ENCODE data around the gene PPP1R11. TPM values are rescaled to one million over a fixed set of nuclear protein-coding genes. Genes with fewer than 3 reads are reported as not detected.

Gene PPP1R11
- total and polyA plus RNA-seq, 9 of the 15 experiments (the other 6 are each of a cell fraction or from before 2014, with no cell fraction given): 17.8 to 94.8 (median 44.6) TPM

DNA sequence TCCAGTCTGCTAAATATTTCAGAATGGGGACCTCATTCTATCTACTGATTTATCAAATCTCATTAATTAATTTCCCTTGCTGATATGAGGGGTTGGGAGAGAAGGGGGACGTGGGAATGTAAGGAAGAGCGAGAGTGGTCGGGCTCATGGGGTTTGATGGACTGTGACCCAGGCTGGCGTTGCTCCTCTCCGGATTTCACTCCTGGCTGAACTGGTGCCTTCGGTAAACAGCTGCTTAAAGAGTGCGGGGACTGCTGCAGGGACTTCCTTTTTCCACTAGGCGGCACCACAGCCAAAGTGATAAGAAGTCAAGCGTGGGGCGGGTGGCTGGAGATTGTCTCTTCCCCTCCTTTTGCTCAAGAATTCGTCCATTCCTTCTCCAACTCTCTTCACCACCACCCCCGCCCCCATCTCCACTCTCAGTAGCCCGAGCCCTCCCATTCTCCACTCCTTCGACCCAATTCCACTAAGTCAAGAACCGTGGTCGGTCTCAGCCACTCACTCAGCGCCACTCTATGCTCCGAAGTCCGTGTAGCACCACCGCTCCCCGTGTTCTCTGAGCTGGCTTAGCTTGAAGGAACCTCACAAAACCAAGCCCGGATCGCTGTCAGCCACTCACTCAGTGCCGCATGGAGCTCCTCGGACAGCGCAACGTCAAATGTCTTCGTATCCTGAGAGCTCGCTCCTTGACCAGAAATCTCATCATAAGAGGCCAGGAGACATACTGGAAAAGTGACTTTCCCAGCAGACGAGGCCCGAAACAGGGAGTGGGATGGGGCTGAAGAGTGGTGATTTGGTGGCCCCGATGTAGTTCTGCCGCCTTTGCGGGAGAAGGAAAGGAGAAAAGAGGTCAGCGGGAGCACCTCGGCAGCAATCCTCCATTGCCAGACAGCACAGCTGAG is 36.2 kb downstream of the PPP1R11 start (continued):
- TF ChIP-seq, protein P1, sequence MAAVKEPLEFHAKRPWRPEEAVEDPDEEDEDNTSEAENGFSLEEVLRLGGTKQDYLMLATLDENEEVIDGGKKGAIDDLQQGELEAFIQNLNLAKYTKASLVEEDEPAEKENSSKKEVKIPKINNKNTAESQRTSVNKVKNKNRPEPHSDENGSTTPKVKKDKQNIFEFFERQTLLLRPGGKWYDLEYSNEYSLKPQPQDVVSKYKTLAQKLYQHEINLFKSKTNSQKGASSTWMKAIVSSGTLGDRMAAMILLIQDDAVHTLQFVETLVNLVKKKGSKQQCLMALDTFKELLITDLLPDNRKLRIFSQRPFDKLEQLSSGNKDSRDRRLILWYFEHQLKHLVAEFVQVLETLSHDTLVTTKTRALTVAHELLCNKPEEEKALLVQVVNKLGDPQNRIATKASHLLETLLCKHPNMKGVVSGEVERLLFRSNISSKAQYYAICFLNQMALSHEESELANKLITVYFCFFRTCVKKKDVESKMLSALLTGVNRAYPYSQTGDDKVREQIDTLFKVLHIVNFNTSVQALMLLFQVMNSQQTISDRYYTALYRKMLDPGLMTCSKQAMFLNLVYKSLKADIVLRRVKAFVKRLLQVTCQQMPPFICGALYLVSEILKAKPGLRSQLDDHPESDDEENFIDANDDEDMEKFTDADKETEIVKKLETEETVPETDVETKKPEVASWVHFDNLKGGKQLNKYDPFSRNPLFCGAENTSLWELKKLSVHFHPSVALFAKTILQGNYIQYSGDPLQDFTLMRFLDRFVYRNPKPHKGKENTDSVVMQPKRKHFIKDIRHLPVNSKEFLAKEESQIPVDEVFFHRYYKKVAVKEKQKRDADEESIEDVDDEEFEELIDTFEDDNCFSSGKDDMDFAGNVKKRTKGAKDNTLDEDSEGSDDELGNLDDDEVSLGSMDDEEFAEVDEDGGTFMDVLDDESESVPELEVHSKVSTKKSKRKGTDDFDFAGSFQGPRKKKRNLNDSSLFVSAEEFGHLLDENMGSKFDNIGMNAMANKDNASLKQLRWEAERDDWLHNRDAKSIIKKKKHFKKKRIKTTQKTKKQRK (IDR thresholded peaks at IDR 0.05; ENCODE audit: borderline replicate concordance, low read depth, low read length): no peak
- TF ChIP-seq, protein P2, sequence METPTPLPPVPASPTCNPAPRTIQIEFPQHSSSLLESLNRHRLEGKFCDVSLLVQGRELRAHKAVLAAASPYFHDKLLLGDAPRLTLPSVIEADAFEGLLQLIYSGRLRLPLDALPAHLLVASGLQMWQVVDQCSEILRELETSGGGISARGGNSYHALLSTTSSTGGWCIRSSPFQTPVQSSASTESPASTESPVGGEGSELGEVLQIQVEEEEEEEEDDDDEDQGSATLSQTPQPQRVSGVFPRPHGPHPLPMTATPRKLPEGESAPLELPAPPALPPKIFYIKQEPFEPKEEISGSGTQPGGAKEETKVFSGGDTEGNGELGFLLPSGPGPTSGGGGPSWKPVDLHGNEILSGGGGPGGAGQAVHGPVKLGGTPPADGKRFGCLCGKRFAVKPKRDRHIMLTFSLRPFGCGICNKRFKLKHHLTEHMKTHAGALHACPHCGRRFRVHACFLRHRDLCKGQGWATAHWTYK (CRISPR knock-in tag; IDR thresholded peaks at IDR 0.05): no peak
- no peak for TF ChIP-seq ERF (CRISPR knock-in tag; IDR thresholded peaks at IDR 0.05)
- TF ChIP-seq CHD4 (IDR thresholded peaks at IDR 0.05; ENCODE audit: insufficient read depth, insufficient replicate concordance, low read depth, low read length, poor library complexity, severe bottlenecking): no peak
- peak; percentile 89 to 92 for TF ChIP-seq RAD21 (CRISPR knock-in tag; conservative IDR thresholded peaks at IDR 0.05 in 1 of 2, IDR thresholded peaks at IDR 0.05 in 1 of 2)
- peak; percentile 45 for TF ChIP-seq CXXC5 (CRISPR knock-in tag; IDR thresholded peaks at IDR 0.05)
- TF ChIP-seq, protein P3, sequence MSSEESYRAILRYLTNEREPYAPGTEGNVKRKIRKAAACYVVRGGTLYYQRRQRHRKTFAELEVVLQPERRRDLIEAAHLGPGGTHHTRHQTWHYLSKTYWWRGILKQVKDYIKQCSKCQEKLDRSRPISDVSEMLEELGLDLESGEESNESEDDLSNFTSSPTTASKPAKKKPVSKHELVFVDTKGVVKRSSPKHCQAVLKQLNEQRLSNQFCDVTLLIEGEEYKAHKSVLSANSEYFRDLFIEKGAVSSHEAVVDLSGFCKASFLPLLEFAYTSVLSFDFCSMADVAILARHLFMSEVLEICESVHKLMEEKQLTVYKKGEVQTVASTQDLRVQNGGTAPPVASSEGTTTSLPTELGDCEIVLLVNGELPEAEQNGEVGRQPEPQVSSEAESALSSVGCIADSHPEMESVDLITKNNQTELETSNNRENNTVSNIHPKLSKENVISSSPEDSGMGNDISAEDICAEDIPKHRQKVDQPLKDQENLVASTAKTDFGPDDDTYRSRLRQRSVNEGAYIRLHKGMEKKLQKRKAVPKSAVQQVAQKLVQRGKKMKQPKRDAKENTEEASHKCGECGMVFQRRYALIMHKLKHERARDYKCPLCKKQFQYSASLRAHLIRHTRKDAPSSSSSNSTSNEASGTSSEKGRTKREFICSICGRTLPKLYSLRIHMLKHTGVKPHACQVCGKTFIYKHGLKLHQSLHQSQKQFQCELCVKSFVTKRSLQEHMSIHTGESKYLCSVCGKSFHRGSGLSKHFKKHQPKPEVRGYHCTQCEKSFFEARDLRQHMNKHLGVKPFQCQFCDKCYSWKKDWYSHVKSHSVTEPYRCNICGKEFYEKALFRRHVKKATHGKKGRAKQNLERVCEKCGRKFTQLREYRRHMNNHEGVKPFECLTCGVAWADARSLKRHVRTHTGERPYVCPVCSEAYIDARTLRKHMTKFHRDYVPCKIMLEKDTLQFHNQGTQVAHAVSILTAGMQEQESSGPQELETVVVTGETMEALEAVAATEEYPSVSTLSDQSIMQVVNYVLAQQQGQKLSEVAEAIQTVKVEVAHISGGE (CRISPR knock-in tag; IDR thresholded peaks at IDR 0.05): no peak
- TF ChIP-seq, protein P4, sequence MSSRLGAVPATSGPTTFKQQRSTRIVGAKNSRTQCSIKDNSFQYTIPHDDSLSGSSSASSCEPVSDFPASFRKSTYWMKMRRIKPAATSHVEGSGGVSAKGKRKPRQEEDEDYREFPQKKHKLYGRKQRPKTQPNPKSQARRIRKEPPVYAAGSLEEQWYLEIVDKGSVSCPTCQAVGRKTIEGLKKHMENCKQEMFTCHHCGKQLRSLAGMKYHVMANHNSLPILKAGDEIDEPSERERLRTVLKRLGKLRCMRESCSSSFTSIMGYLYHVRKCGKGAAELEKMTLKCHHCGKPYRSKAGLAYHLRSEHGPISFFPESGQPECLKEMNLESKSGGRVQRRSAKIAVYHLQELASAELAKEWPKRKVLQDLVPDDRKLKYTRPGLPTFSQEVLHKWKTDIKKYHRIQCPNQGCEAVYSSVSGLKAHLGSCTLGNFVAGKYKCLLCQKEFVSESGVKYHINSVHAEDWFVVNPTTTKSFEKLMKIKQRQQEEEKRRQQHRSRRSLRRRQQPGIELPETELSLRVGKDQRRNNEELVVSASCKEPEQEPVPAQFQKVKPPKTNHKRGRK (tag; IDR thresholded peaks at IDR 0.05): no peak
- peak; percentile 36; the same call in 1 of the 2 replicates for TF ChIP-seq MYC (IDR thresholded peaks at IDR 0.05; ENCODE audit: low read depth, low read length)
- TF ChIP-seq MYC (CRISPR knock-in tag; IDR thresholded peaks at IDR 0.05; ENCODE audit: borderline replicate concordance, low read depth): no peak
- TF ChIP-seq HDAC8 (tag; IDR thresholded peaks at IDR 0.05): no peak
- TF ChIP-seq, protein P5, sequence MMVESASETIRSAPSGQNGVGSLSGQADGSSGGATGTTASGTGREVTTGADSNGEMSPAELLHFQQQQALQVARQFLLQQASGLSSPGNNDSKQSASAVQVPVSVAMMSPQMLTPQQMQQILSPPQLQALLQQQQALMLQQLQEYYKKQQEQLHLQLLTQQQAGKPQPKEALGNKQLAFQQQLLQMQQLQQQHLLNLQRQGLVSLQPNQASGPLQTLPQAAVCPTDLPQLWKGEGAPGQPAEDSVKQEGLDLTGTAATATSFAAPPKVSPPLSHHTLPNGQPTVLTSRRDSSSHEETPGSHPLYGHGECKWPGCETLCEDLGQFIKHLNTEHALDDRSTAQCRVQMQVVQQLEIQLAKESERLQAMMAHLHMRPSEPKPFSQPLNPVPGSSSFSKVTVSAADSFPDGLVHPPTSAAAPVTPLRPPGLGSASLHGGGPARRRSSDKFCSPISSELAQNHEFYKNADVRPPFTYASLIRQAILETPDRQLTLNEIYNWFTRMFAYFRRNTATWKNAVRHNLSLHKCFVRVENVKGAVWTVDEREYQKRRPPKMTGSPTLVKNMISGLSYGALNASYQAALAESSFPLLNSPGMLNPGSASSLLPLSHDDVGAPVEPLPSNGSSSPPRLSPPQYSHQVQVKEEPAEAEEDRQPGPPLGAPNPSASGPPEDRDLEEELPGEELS (CRISPR knock-in tag; IDR thresholded peaks at IDR 0.05; ENCODE audit: borderline replicate concordance): no peak
